Measurements from ENCODE around the gene NR4A1. TPM values are rescaled to one million over a fixed set of nuclear protein-coding genes. Genes with fewer than 3 reads are reported as not detected.
A peak's percentile ranks its signal among the peaks of the same experiment; 100 is the strongest.

Gene NR4A1
- total RNA-seq, 1 donor from 2014 or later, result 21.7 TPM

DNA sequence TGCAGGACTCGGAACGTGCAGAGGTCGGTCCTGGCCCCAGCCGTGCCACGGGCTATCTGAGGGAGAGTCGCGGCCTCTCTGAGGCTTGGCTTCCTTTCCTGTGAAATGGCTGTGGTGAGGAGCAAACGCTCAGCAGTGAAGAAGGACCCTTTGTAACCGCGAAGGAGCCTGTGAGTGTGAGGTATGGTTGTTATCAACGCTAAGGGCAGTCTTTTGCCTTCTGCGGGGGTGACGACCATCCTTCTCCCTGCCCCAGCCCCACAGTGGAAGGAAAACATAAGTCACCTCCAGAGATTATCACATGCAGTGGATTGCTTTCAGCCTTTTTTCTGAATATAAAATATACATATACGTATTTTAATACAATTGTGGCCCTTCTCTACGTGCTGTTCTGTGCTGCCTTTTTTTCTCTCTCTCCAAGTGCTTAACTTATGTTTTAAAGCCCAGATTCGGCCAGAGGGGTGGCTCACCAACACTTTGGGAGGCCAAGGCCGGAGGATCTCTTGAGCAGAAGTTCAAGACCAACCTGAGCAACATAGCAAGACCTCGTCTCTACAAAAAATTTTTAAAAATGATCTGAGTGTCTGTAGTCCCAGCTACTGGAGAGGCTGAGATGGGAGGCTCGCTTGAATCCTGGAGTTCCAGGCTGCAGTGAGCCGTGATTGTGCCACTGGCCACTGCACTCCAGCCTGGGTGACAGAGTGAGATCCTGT lies 27.1 kb upstream of the NR4A1 start:
- H3K9me3 Mint-ChIP-seq (ENCODE audit: low read depth), result no peaks in the 10 kb centered on the region
- DNase-seq (ENCODE audit: low spot score, unreplicated experiment), result no peak
- H3K4me3 Mint-ChIP-seq (ENCODE audit: low read depth), result peak overlapping the region; percentile 69
- TF ChIP-seq, protein P1, sequence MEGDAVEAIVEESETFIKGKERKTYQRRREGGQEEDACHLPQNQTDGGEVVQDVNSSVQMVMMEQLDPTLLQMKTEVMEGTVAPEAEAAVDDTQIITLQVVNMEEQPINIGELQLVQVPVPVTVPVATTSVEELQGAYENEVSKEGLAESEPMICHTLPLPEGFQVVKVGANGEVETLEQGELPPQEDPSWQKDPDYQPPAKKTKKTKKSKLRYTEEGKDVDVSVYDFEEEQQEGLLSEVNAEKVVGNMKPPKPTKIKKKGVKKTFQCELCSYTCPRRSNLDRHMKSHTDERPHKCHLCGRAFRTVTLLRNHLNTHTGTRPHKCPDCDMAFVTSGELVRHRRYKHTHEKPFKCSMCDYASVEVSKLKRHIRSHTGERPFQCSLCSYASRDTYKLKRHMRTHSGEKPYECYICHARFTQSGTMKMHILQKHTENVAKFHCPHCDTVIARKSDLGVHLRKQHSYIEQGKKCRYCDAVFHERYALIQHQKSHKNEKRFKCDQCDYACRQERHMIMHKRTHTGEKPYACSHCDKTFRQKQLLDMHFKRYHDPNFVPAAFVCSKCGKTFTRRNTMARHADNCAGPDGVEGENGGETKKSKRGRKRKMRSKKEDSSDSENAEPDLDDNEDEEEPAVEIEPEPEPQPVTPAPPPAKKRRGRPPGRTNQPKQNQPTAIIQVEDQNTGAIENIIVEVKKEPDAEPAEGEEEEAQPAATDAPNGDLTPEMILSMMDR (IDR thresholded peaks at IDR 0.05; ENCODE audit: unreplicated experiment), result peak; percentile 6
- peaks cover 16% of the 10 kb centered on the region for H3K27me3 Mint-ChIP-seq
- peaks cover 22% of the 10 kb centered on the region for H3K4me1 Mint-ChIP-seq (ENCODE audit: low read depth)
- no peaks in the 10 kb centered on the region for H3K36me3 Mint-ChIP-seq (ENCODE audit: insufficient read depth)
- no peak overlapping the region for H3K27ac Mint-ChIP-seq

DNA sequence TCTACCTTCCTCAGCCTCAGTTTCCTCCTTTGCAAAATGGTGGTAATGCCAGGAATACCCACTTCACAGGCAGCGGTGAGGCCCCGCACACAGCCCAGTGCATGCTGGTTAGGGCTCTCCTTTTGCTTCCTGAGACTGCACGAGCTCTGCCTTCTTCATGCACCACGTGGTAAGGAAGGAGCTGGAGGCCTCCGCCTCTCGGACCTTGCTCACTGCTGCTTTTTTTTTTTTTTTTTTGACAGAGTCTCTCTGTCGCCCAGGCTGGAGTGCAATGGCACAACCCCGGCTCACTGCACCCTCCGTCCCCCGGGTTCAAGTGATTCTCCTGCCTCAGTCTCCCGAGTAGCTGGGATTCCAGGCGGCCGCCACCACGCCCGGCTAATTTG lies 26.4 kb upstream of the NR4A1 start:
- DNase-seq (ENCODE audit: low spot score, unreplicated experiment), result no peak
- TF ChIP-seq, protein P1 (IDR thresholded peaks at IDR 0.05; ENCODE audit: unreplicated experiment), result no peak
- no peak overlapping the region for H3K27ac Mint-ChIP-seq
- H3K4me3 Mint-ChIP-seq (ENCODE audit: low read depth), result no peak overlapping the region
- H3K36me3 Mint-ChIP-seq (ENCODE audit: insufficient read depth), result no peaks in the 10 kb centered on the region
- peaks cover 19% of the 10 kb centered on the region for H3K4me1 Mint-ChIP-seq (ENCODE audit: low read depth)
- H3K9me3 Mint-ChIP-seq (ENCODE audit: low read depth), result no peaks in the 10 kb centered on the region
- peaks cover 16% of the 10 kb centered on the region for H3K27me3 Mint-ChIP-seq

DNA sequence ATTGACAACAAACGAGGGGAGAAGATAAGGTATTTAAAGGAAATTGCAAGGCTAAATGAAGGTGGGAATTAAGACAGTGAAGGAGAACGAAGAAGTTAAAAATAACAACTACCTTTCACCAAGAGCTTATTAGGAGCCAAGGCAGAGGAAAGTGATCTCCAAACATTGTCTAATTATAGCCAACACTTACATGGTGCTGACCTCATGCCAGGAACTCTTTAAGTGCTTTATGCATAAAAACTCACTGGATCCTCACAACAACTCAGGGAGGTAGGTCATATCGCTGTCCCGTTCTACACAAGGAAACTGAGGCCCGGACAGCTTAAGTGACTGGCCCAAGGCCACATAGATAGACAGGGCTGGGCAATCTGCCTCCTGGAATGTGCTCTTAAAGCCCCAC lies 25.0 kb upstream of the NR4A1 start:
- H3K36me3 Mint-ChIP-seq (ENCODE audit: insufficient read depth), result no peaks in the 10 kb centered on the region
- no peaks in the 10 kb centered on the region for H3K9me3 Mint-ChIP-seq (ENCODE audit: low read depth)
- TF ChIP-seq, protein P1 (IDR thresholded peaks at IDR 0.05; ENCODE audit: unreplicated experiment), result no peak
- no peak overlapping the region for H3K27ac Mint-ChIP-seq
- peaks cover 13% of the 10 kb centered on the region for H3K27me3 Mint-ChIP-seq
- H3K4me1 Mint-ChIP-seq (ENCODE audit: low read depth), result peaks cover 11% of the 10 kb centered on the region
- DNase-seq (ENCODE audit: low spot score, unreplicated experiment), result no peak
- no peak overlapping the region for H3K4me3 Mint-ChIP-seq (ENCODE audit: low read depth)

DNA sequence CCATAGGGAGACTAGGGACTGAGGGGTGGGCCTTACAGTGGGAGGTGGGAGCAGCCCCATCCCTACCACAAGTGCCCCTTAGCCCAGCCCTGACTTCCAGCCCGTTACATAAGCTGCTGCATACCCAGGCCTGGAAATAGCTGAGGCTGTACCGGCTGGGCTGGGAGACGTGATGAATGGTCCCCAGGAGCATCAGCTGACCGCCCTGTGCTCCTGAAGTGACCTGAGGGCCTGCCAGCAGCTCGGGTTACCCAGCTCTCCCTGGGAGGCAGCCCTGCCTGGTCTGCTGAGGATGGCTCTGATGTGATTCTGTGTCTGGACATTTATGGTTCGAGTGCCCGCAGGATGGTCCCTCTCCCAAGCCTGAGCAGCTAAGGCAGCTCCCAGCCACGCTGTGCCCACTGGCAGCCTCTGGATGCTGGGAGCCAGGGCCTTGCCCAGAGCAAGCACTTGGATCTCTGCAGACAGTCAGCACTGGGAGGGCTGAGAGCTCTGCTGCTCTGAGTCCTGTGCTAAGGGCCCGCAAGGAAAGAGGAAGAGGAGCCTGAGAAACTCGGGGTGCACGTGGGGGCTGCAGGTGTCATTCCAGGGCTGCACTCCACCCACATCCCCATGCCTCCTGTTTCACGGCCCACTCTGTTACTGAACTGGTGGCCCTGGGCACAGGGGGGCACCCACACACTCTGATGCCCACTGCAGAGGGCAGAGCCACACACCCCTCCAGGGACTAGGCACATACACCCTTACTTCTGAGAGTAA lies 24.0 kb upstream of the NR4A1 start:
- TF ChIP-seq, protein P1 (IDR thresholded peaks at IDR 0.05; ENCODE audit: unreplicated experiment), result no peak
- DNase-seq (ENCODE audit: low spot score, unreplicated experiment), result no peak
- Mint-ChIP-seq H3K27me3 (peaks cover 13% of the 10 kb centered on the region), H3K9me3 (ENCODE audit: low read depth) (no peaks in the 10 kb centered on the region), H3K4me1 (ENCODE audit: low read depth) (peaks cover 11% of the 10 kb centered on the region), H3K27ac (no peak overlapping the region), H3K4me3 (ENCODE audit: low read depth) (no peak overlapping the region), H3K36me3 (ENCODE audit: insufficient read depth) (no peaks in the 10 kb centered on the region)

DNA sequence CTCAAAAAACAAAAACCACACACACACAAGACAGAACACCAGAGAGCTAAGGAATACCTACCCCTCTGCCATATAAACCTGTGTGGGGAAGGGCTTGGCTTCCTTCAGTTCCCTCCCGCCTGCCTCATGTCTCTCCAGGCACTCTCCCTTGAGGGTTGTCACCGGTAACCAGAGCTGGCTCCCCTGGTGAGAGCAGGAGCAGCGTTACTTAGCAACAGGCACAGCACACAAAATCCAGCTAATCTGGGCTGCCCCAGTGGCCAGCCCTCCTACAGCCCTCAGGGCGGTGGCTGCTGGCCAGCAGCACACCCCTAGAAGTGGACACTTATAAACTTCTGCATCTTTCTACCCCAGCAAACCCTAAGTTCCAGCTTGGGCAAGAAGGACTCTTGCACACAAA lies 21.6 kb upstream of the NR4A1 start:
- Mint-ChIP-seq H3K9me3 (ENCODE audit: low read depth) (no peaks in the 10 kb centered on the region), H3K4me1 (ENCODE audit: low read depth) (peaks cover 15% of the 10 kb centered on the region), H3K27ac (no peak overlapping the region), H3K27me3 (peaks cover 12% of the 10 kb centered on the region), H3K36me3 (ENCODE audit: insufficient read depth) (no peaks in the 10 kb centered on the region), H3K4me3 (ENCODE audit: low read depth) (no peak overlapping the region)
- TF ChIP-seq, protein P1 (IDR thresholded peaks at IDR 0.05; ENCODE audit: unreplicated experiment), result no peak
- DNase-seq (ENCODE audit: low spot score, unreplicated experiment), result no peak

All from progenitor cell of endocrine pancreas (in vitro differentiated cells).